ENCODE results near the gene GHRL. TPM values are rescaled to one million over a fixed set of nuclear protein-coding genes. Genes with fewer than 3 reads are reported as not detected.

Gene GHRL
- total RNA-seq, 4 donors from 2014 or later = 0.38 to 1.5 TPM; not detected in 2

GRCh38 chr3:10284496-10284895 is 8.3 kb downstream of the GHRL start:
- no peak overlapping the region for H3K27ac ChIP-seq
- H3K36me3 ChIP-seq = peaks cover 8 to 56% (median 16%) of the 10 kb centered on the region in 3 donors
- DNase-seq = no peak
- WGBS, 2 donors = 78% methylated on average over 6 to 9 of the region's 9 CpGs
- intact Hi-C loops (cut with DNase I) = no loop called here
- no peak for TF ChIP-seq CTCF (IDR thresholded peaks at IDR 0.05)
- TF ChIP-seq POLR2A (IDR thresholded peaks at IDR 0.05) = no peak
- H3K4me3 ChIP-seq = no peak overlapping the region
- H3K4me1 ChIP-seq = peaks cover 0 to 44% (median 6%) of the 10 kb centered on the region in 3 donors
- no peaks in the 10 kb centered on the region for H3K27me3 ChIP-seq
- H3K9me3 ChIP-seq = no peaks in the 10 kb centered on the region

- Histone ChIP-seq H3K36me3 (peaks cover 9 to 56% (median 24%) of the 10 kb centered on the region in 3 donors), H3K4me3 (no peak overlapping the region), H3K27me3 (no peaks in the 10 kb centered on the region), H3K9me3 (no peaks in the 10 kb centered on the region), H3K27ac (no peak overlapping the region), H3K4me1 (peaks cover 0 to 44% (median 6%) of the 10 kb centered on the region in 3 donors)
- DNase-seq = no peak
- TF ChIP-seq POLR2A (IDR thresholded peaks at IDR 0.05) (no peak), CTCF (IDR thresholded peaks at IDR 0.05) (no peak)
- intact Hi-C loops (cut with DNase I) = no loop called here
- 30 to 56% methylated on average over 4 to 5 of the region's 5 CpGs for WGBS, 2 donors
Measured at GRCh38 chr3:10283638-10284037, 9.1 kb downstream of the GHRL start.

- no peak overlapping the region for H3K27ac ChIP-seq
- H3K36me3 ChIP-seq = peaks cover 14 to 61% (median 31%) of the 10 kb centered on the region in 3 donors
- intact Hi-C loops (cut with DNase I) = no loop called here
- H3K27me3 ChIP-seq = no peaks in the 10 kb centered on the region
- 71 to 87% methylated on average over 5 of the region's 5 CpGs for WGBS, 2 donors
- no peaks in the 10 kb centered on the region for H3K9me3 ChIP-seq
- TF ChIP-seq CTCF (IDR thresholded peaks at IDR 0.05) (no peak), POLR2A (IDR thresholded peaks at IDR 0.05) (no peak)
- H3K4me1 ChIP-seq = peaks cover 0 to 40% (median 6%) of the 10 kb centered on the region in 3 donors
- no peak for DNase-seq
- no peak overlapping the region for H3K4me3 ChIP-seq
Measured at GRCh38 chr3:10281951-10282350, 10.8 kb downstream of the GHRL start.

- no peak for DNase-seq
- Histone ChIP-seq H3K4me1 (peaks cover 0 to 26% (median 6%) of the 10 kb centered on the region in 3 donors), H3K36me3 (peaks cover 9 to 74% (median 42%) of the 10 kb centered on the region in 3 donors), H3K27me3 (no peaks in the 10 kb centered on the region), H3K9me3 (no peaks in the 10 kb centered on the region), H3K27ac (no peak overlapping the region), H3K4me3 (no peak overlapping the region)
- WGBS, 2 donors = 90 to 92% methylated on average over 6 of the region's 6 CpGs
- intact Hi-C loops (cut with DNase I) = no loop called here
- no peak for TF ChIP-seq POLR2A (IDR thresholded peaks at IDR 0.05)
Measured at GRCh38 chr3:10280571-10280970, 12.2 kb downstream of the GHRL start.

- Histone ChIP-seq H3K4me3 (no peak overlapping the region), H3K27ac (no peak overlapping the region), H3K9me3 (no peaks in the 10 kb centered on the region), H3K4me1 (peaks cover 0 to 24% (median 6%) of the 10 kb centered on the region in 3 donors), H3K36me3 (peaks cover 9 to 79% (median 42%) of the 10 kb centered on the region in 3 donors), H3K27me3 (no peaks in the 10 kb centered on the region)
- TF ChIP-seq CTCF (IDR thresholded peaks at IDR 0.05) = peak in 1 of 6 experiments; percentile 17
- no peak for TF ChIP-seq POLR2A (IDR thresholded peaks at IDR 0.05)
- DNase-seq = no peak
- intact Hi-C loops (cut with DNase I) = no loop called here
- 84 to 87% methylated on average over 5 of the region's 5 CpGs for WGBS, 2 donors
Measured at GRCh38 chr3:10280177-10280529, 12.6 kb downstream of the GHRL start.

All from esophagus squamous epithelium (tissue), 5 donors.